IMR-90 (cell line): ENCODE measurements around the gene AP1S1. TPM values are rescaled to one million over a fixed set of nuclear protein-coding genes. Genes with fewer than 3 reads are reported as not detected.

ENCODE experiments used
- ATAC-seq: fragments of 200-7000 bp; cut with Tn5 transposase; 2 replicates; pipeline ENCODE4 v1.9.1; 2020; ENCODE audit warnings: low read depth, mild to moderate bottlenecking, moderate library complexity
- BruUV-seq: library from RNA; stranded (reverse); fragments of 400-500 nt; replicated peaks from 2 replicates; lab custom pipeline; 2021; lab: Mats Ljungman, UMichigan
- CTCF ChIA-PET: fragments of 300-600 bp; formaldehyde crosslinking; extraction: SDS; loops from one replicate; lab custom pipeline; 2021; ENCODE audit warnings: antibody characterized with exemption; lab: Yijun Ruan, JAX
- POLR2A ChIA-PET: fragments of 300-600 bp; sonication (Branson Sonifier 250); formaldehyde crosslinking; loops from one replicate; lab custom pipeline; 2022; ENCODE audit warnings: antibody characterized with exemption; ENCODE audit not compliant: unreplicated experiment; lab: Charles Lee
- DNase-seq: peaks from one replicate; pipeline ENCODE4 v3.0.0; 2013
- H2AFZ ChIP-seq: replicated peaks from 2 replicates; pipeline ENCODE3; 2013; ENCODE audit warnings: low read length, mild to moderate bottlenecking; ENCODE audit not compliant: poor library complexity
- H2AK5ac ChIP-seq: 2 replicates; pipeline ENCODE4 v1.6.1; 2013; ENCODE audit warnings: low read depth, low read length, inconsistent platforms
- H2AK9ac ChIP-seq: replicated peaks from 2 replicates; pipeline ENCODE3; 2013; ENCODE audit warnings: mild to moderate bottlenecking, low read depth, low read length, moderate library complexity; ENCODE audit not compliant: poor library complexity
- H2BK120ac ChIP-seq: 2 replicates; pipeline ENCODE4 v1.6.1; 2013; ENCODE audit warnings: low read depth, low read length, inconsistent platforms
- H2BK15ac ChIP-seq: 3 replicates; pipeline ENCODE4 v1.6.1; 2013; ENCODE audit warnings: low read depth, low read length, inconsistent platforms
- H2BK20ac ChIP-seq: 2 replicates; pipeline ENCODE4 v1.6.1; 2013; ENCODE audit warnings: low read depth, mild to moderate bottlenecking, inconsistent platforms, low read length, moderate library complexity
- H2BK5ac ChIP-seq: 2 replicates; pipeline ENCODE4 v1.6.1; 2013; ENCODE audit warnings: mild to moderate bottlenecking, low read depth, low read length, inconsistent platforms; ENCODE audit not compliant: poor library complexity, severe bottlenecking
- H3K14ac ChIP-seq: replicated peaks from 2 replicates; pipeline ENCODE4 v1.6.1; 2013; ENCODE audit warnings: low read depth, low read length, inconsistent platforms
- H3K18ac ChIP-seq: 2 replicates; pipeline ENCODE4 v1.6.1; 2013; ENCODE audit warnings: low read depth, low read length, control low read depth
- H3K23ac ChIP-seq: 2 replicates; pipeline ENCODE4 v1.6.1; 2013; ENCODE audit warnings: low read depth, low read length, inconsistent platforms
- H3K27ac ChIP-seq: 2 replicates; pipeline ENCODE4 v1.5.1; 2013; ENCODE audit warnings: mild to moderate bottlenecking, control low read depth, low read length; ENCODE audit not compliant: insufficient read depth
- H3K27me3 ChIP-seq: 2 replicates; pipeline ENCODE4 v1.6.1; 2013; ENCODE audit warnings: low read length; ENCODE audit not compliant: control insufficient read depth, insufficient read depth
- H3K36me3 ChIP-seq: 2 replicates; pipeline ENCODE4 v1.6.1; 2013; ENCODE audit warnings: low read length, mixed read lengths; ENCODE audit not compliant: control insufficient read depth, insufficient read depth
- H3K4ac ChIP-seq: 2 replicates; pipeline ENCODE4 v1.6.1; 2013; ENCODE audit warnings: low read depth, low read length, inconsistent platforms
- H3K4me1 ChIP-seq: 2 replicates; pipeline ENCODE4 v1.6.1; 2013; ENCODE audit warnings: low read length, mixed read lengths; ENCODE audit not compliant: control insufficient read depth, insufficient read depth
- H3K4me2 ChIP-seq: 2 replicates; pipeline ENCODE4 v1.6.1; 2013; ENCODE audit warnings: low read depth, mild to moderate bottlenecking, control low read depth, low read length, moderate library complexity
- H3K4me3 ChIP-seq: 2 replicates; pipeline ENCODE4 v1.5.1; 2013; ENCODE audit warnings: low read depth, mild to moderate bottlenecking, control low read depth, low read length, moderate library complexity; ENCODE audit not compliant: insufficient read depth
- H3K56ac ChIP-seq: 2 replicates; pipeline ENCODE4 v1.6.1; 2013; ENCODE audit warnings: low read length, inconsistent platforms; ENCODE audit not compliant: insufficient read depth; ENCODE audit errors: extremely low read depth
- H3K79me1 ChIP-seq, 2 experiments: 2 replicates each; pipeline ENCODE4 v1.6.1; 2013; ENCODE audit warnings: low read length in 2 of 2, inconsistent platforms in 1 of 2, low read depth in 1 of 2
- H3K9ac ChIP-seq: 2 replicates; pipeline ENCODE4 v1.6.1; 2013; ENCODE audit warnings: low read depth, low read length, control low read depth
- H3K9me1 ChIP-seq: 2 replicates; pipeline ENCODE4 v1.6.1; 2013; ENCODE audit warnings: low read length, inconsistent platforms; ENCODE audit not compliant: insufficient read depth
- H3K9me3 ChIP-seq: 2 replicates; pipeline ENCODE4 v1.6.1; 2013; ENCODE audit warnings: low read length; ENCODE audit not compliant: control insufficient read depth, insufficient read depth
- H4K20me1 ChIP-seq: 2 replicates; pipeline ENCODE4 v1.6.1; 2013; ENCODE audit warnings: low read length, inconsistent platforms; ENCODE audit not compliant: insufficient read depth
- H4K5ac ChIP-seq: 2 replicates; pipeline ENCODE4 v1.6.1; 2013; ENCODE audit warnings: mild to moderate bottlenecking, low read depth, low read length, control low read depth
- H4K8ac ChIP-seq, 2 experiments: 2 replicates each; pipeline ENCODE4 v1.6.1; 2013; ENCODE audit warnings: low read depth in 2 of 2, low read length in 2 of 2, control low read depth in 1 of 2, inconsistent platforms in 1 of 2
- H4K91ac ChIP-seq: 2 replicates; pipeline ENCODE4 v1.6.1; 2013; ENCODE audit warnings: low read depth, low read length, inconsistent platforms; ENCODE audit not compliant: insufficient read depth
- BHLHE40 ChIP-seq: fragments of 150-350 bp; IDR thresholded peaks from 2 replicates; pipeline ENCODE4 v1.6.1; 2016; ENCODE audit warnings: mild to moderate bottlenecking, low read depth, low read length
- CTCF ChIP-seq: conservative IDR thresholded peaks from 2 replicates; pipeline ENCODE4 v1.5.1; 2012; ENCODE audit warnings: mild to moderate bottlenecking, low read depth, low read length, improper control_type of control experiment
- MXI1 ChIP-seq: IDR thresholded peaks from 2 replicates; pipeline ENCODE4 v1.6.1; 2012; ENCODE audit warnings: low read depth, mild to moderate bottlenecking, low read length, moderate library complexity, borderline replicate concordance
- RAD21 ChIP-seq: IDR thresholded peaks from 2 replicates; pipeline ENCODE4 v1.6.1; 2012; ENCODE audit warnings: low read length, improper control_type of control experiment
- USF2 ChIP-seq: fragments of 150-350 bp; IDR thresholded peaks from 2 replicates; pipeline ENCODE4 v1.6.1; 2017; ENCODE audit warnings: mild to moderate bottlenecking, antibody characterized with exemption, low read length, low read depth
- WGBS, 2 experiments: methylation state at CpG; one replicate each; pipeline versions ENCODE4 v1.1.5 to v1.1.7; 2013; ENCODE audit warnings: missing lambda C conversion rate in 2 of 2; ENCODE audit not compliant: insufficient read length in 1 of 2; ENCODE audit errors: extremely low coverage in 2 of 2; 5-methylcytosine and 5-hydroxymethylcytosine counted together
- dilution Hi-C: fragments of 300-500 bp; cut with HindIII; formaldehyde crosslinking; loops from one replicate; pipeline ENCODE4 v1.14.3; 2018; ENCODE audit warnings: low sequenced_read_pairs; ENCODE audit not compliant: unreplicated experiment
- in situ Hi-C: fragments of 300-500 bp; cut with MboI; formaldehyde crosslinking; loops from 3 replicates; pipeline ENCODE4 v1.14.3; 2019; ENCODE audit warnings: low sequenced_read_pairs, inconsistent platforms, mixed read lengths
- intact Hi-C: fragments of 100-400 bp; cut with micrococcal nuclease; formaldehyde crosslinking; loops from 2 replicates; pipeline ENCODE4 v1.10.0; 2022
- polyA plus RNA-seq, 3 experiments: library from polyadenylated mRNA; depleted of rRNA; stranded (reverse); fragments of >200 nt; gene quantifications; 2 replicates each; pipeline ENCODE4 v1.2.3, GENCODE V29; 2012; ENCODE audit warnings: low replicate concordance in 1 of 3
- total RNA-seq: library from RNA; depleted of rRNA; stranded (reverse); fragments of >200 nt; gene quantifications from 2 replicates; pipeline ENCODE4 v1.2.3, GENCODE V29; 2012

The AP1S1 gene
- total and polyA plus RNA-seq, 2 of the 4 experiments (the other 2 are of a cell fraction), result 187 to 295 TPM

GRCh38 chr7:101118856-101119255 lies 35.4 kb upstream of the AP1S1 start:
- ATAC-seq, result no peak
- peaks cover 19% of the 10 kb centered on the region for H3K4me1 ChIP-seq
- no peak overlapping the region for H3K18ac ChIP-seq
- no peaks in the 10 kb centered on the region for H3K9me3 ChIP-seq
- H3K4me2 ChIP-seq, result no peak overlapping the region
- intact Hi-C loops (no loop called here), in situ Hi-C loops (loop anchor here (25.0 kb wide), 1 partner anchor 682 kb away; the partner anchor contains the start of genes MEPCE, PPP1R35 and ZCWPW1), dilution Hi-C loops (no loop called here)
- no peak overlapping the region for H2AFZ ChIP-seq
- peaks cover 4 to 32% of the 10 kb centered on the region in 2 experiments; a peak in 2 of 4 replicates for H3K79me1 ChIP-seq
- no peaks in the 10 kb centered on the region for H3K36me3 ChIP-seq
- H3K23ac ChIP-seq, result peak overlapping the region; percentile 80
- H2BK5ac ChIP-seq, result peak overlapping the region; percentile 98
- H3K27me3 ChIP-seq, result no peaks in the 10 kb centered on the region
- H2AK5ac ChIP-seq, result peak overlapping the region; percentile 97
- H3K56ac ChIP-seq, result no peak overlapping the region
- H4K8ac ChIP-seq, result peak overlapping the region; percentile 2 to 91; a peak in 3 of 4 replicates
- H2BK120ac ChIP-seq, result peak overlapping the region; percentile 91
- H3K4me3 ChIP-seq, result no peak overlapping the region
- TF ChIP-seq RAD21 (no peak), MXI1 (no peak), CTCF (no peak), USF2 (no peak), BHLHE40 (no peak)
- H4K5ac ChIP-seq, result no peak overlapping the region; the same call in 1 of the 2 replicates
- peak overlapping the region; percentile 18 for H2AK9ac ChIP-seq
- H2BK20ac ChIP-seq, result peak overlapping the region; percentile 97; the same call in 1 of the 2 replicates
- DNase-seq, result no peak
- ChIA-PET CTCF (interaction anchor here (0.6 kb wide), 1 partner anchor 16 kb away, joined by 3 read pairs; no protein-coding TSS in a partner anchor), POLR2A (no interaction called here)
- WGBS, 2 experiments, result no CpG with 5 or more reads among the region's 3 CpGs
- H3K14ac ChIP-seq, result peak overlapping the region; percentile 80
- H4K20me1 ChIP-seq, result no peaks in the 10 kb centered on the region
- peak overlapping the region; percentile 94 for H3K4ac ChIP-seq
- H4K91ac ChIP-seq, result peak overlapping the region; percentile 88
- H3K9me1 ChIP-seq, result peaks cover 30% of the 10 kb centered on the region
- H3K9ac ChIP-seq, result no peak overlapping the region
- H2BK15ac ChIP-seq, result peak overlapping the region; percentile 13; the same call in 2 of the 3 replicates
- H3K27ac ChIP-seq, result peak overlapping the region; percentile 77
- no TSS peak for BruUV-seq
